Omental fat pad (tissue), 4 donors: ENCODE measurements around the gene TUBA3C. TPM values are rescaled to one million over a fixed set of nuclear protein-coding genes. Genes with fewer than 3 reads are reported as not detected.

Experiments used
- ATAC-seq: fragments of 150-250 bp; one replicate; pipeline ENCODE4 v1.9.1; 2016; ENCODE audit warnings: mild to moderate bottlenecking, moderate library complexity; ENCODE audit not compliant: low FRiP score
- DNase-seq: peaks from one replicate; pipeline ENCODE4 v3.0.0-alpha.2; 2019; ENCODE audit warnings: low spot score
- CTCF ChIP-seq, 3 donors: fragments of 450-650 bp; IDR thresholded peaks; one replicate each; pipeline ENCODE4 v1.5.1; 2016 to 2017; ENCODE audit warnings: antibody characterized with exemption in 3 of 3, mild to moderate bottlenecking in 3 of 3, moderate library complexity in 2 of 3
- total RNA-seq, 4 donors: library from RNA; depleted of rRNA; stranded (reverse); fragments of >200 nt; gene quantifications; one replicate each; pipeline ENCODE4 v1.1.0, GENCODE V29; 2016

The TUBA3C gene
- total RNA-seq, 4 donors from 2014 or later: not detected

- no peak for ATAC-seq
- TF ChIP-seq CTCF (IDR thresholded peaks at IDR 0.05): no peak
- no peak for DNase-seq
These were observed 9.0 kb downstream of the TUBA3C start for GRCh38 chr13:19172647-19173030.

- DNase-seq: no peak
- no peak for ATAC-seq
- no peak for TF ChIP-seq CTCF (IDR thresholded peaks at IDR 0.05)
These were observed 9.5 kb downstream of the TUBA3C start for GRCh38 chr13:19172007-19172646.

- TF ChIP-seq CTCF (IDR thresholded peaks at IDR 0.05): no peak
- peak; percentile 14 for ATAC-seq
- DNase-seq: no peak
These were observed 10.1 kb downstream of the TUBA3C start for GRCh38 chr13:19171563-19171962.

- DNase-seq (no peak), ATAC-seq (peak; percentile 13)
- TF ChIP-seq CTCF (IDR thresholded peaks at IDR 0.05): no peak
These were observed 11.6 kb downstream of the TUBA3C start for GRCh38 chr13:19169991-19170390.

- no peak for TF ChIP-seq CTCF (IDR thresholded peaks at IDR 0.05)
- no peak for ATAC-seq
- no peak for DNase-seq
These were observed 12.1 kb downstream of the TUBA3C start for GRCh38 chr13:19169496-19169895.

GRCh38 chr13:19161308-19161707 is 20.3 kb downstream of the TUBA3C start:
- TF ChIP-seq CTCF (IDR thresholded peaks at IDR 0.05): no peak
- ATAC-seq: no peak
- no peak for DNase-seq

- no peak for TF ChIP-seq CTCF (IDR thresholded peaks at IDR 0.05)
- DNase-seq (no peak), ATAC-seq (no peak)
These were observed 21.7 kb downstream of the TUBA3C start for GRCh38 chr13:19159761-19160420.
